SK-MEL-5 (cell line): Measurements from ENCODE around the gene SHANK3. TPM values are rescaled to one million over a fixed set of nuclear protein-coding genes. Genes with fewer than 3 reads are reported as not detected.

Experiments
- DNase-seq: peaks from one replicate; pipeline ENCODE4 v3.0.0-alpha.2; 2016; ENCODE audit warnings: low read depth, low spot score
- in situ Hi-C: cut with HindIII; loops from 2 replicates; pipeline ENCODE4 v1.10.0; 2016; ENCODE audit warnings: low sequenced_read_pairs, high pct_unique_total_duplicates, low pct_unique_long_range_greater_than_20kb
- small RNA-seq, 2 experiments: library from RNA; depleted of rRNA; stranded (forward); fragments of <200 nt; gene quantifications; one replicate each; pipeline ENCODE3, GENCODE V24; 2014
- total RNA-seq: library from RNA; depleted of rRNA; stranded (reverse); fragments of >200 nt; shearing (Covaris generic); gene quantifications from 2 replicates; pipeline ENCODE4 v1.2.3, GENCODE V29; 2014; rRNA removed

Gene SHANK3
- total RNA-seq, 1 experiment from 2014 or later: 2.1 TPM

- in situ Hi-C loops: no loop called here
- no peak for DNase-seq
Measured at GRCh38 chr22:50716290-50717024, 43.8 kb downstream of the SHANK3 start.

GRCh38 chr22:50717709-50718351 is 45.2 kb downstream of the SHANK3 start:
- DNase-seq: peak; percentile 47
- in situ Hi-C loops: no loop called here

GRCh38 chr22:50718352-50718709 is 45.7 kb downstream of the SHANK3 start:
- no peak for DNase-seq
- in situ Hi-C loops: no loop called here

GRCh38 chr22:50719814-50720300 is 47.2 kb downstream of the SHANK3 start:
- no peak for DNase-seq
- in situ Hi-C loops: no loop called here

GRCh38 chr22:50720301-50721256 is 48.0 kb downstream of the SHANK3 start:
- in situ Hi-C loops: no loop called here
- DNase-seq: no peak

GRCh38 chr22:50721257-50721844 is 48.7 kb downstream of the SHANK3 start:
- in situ Hi-C loops: no loop called here

GRCh38 chr22:50722048-50722701 is 49.6 kb downstream of the SHANK3 start:
- no peak for DNase-seq

More at GRCh38 chr22:50721257-50721844, 48.7 kb downstream of the SHANK3 start:
- DNase-seq: no peak

More at GRCh38 chr22:50722048-50722701, 49.6 kb downstream of the SHANK3 start:
- in situ Hi-C loops: no loop called here

Small RNA genes lying within 50 kb of the gene (small RNA-seq; reads per million reads assigned to genes)
- 0 reads per million in 2 experiments for gene RF00019
- 0 reads per million in 2 experiments for gene RNU6-409P

Other genes with a start within 250 kb of the SHANK3 start
- 61.8 and 65.3 TPM in 2 replicates for gene SBF1, start 197.8 kb upstream of the SHANK3 start, total RNA-seq
- gene ADM2, start 191.3 kb upstream of the SHANK3 start, total RNA-seq: 1.1 and 2.4 TPM in 2 replicates
- not detected in 2 replicates for gene MIOX, start 186.0 kb upstream of the SHANK3 start, total RNA-seq
- 26.3 and 27.8 TPM in 2 replicates for gene LMF2, start 165.1 kb upstream of the SHANK3 start, total RNA-seq
- 51.5 and 53.8 TPM in 2 replicates for gene NCAPH2, start 164.6 kb upstream of the SHANK3 start, total RNA-seq
- 2.7 and 7.2 TPM in 2 replicates for gene SCO2, start 147.2 kb upstream of the SHANK3 start, total RNA-seq
- gene TYMP, start 142.8 kb upstream of the SHANK3 start, total RNA-seq: 1.5 and 1.8 TPM in 2 replicates
- 0.11 TPM in 1 of 2 replicates, not detected in the other for gene KLHDC7B, start 126.9 kb upstream of the SHANK3 start, total RNA-seq
- gene SYCE3, start 109.9 kb upstream of the SHANK3 start, total RNA-seq: not detected in 2 replicates
- gene CPT1B, start 94.4 kb upstream of the SHANK3 start, total RNA-seq: 5.4 and 12.6 TPM in 2 replicates
- 22.2 and 27.7 TPM in 2 replicates for gene CHKB, start 90.0 kb upstream of the SHANK3 start, total RNA-seq
- gene MAPK8IP2, start 72.0 kb upstream of the SHANK3 start, total RNA-seq: 18.8 and 20.0 TPM in 2 replicates
- 17.5 and 20.9 TPM in 2 replicates for gene ARSA, start 44.7 kb upstream of the SHANK3 start, total RNA-seq
- gene ACR, start 65.4 kb downstream of the SHANK3 start, total RNA-seq: not detected in 2 replicates
- gene RABL2B, start 110.8 kb downstream of the SHANK3 start, total RNA-seq: 16.8 and 18.6 TPM in 2 replicates